ENCODE results near the gene FABP2.
"Not testable (repeated sequence)": the region's sequence is repeated elsewhere in the genome, so short reads cannot be mapped to it uniquely, and the experiment has no call there.

DNA sequence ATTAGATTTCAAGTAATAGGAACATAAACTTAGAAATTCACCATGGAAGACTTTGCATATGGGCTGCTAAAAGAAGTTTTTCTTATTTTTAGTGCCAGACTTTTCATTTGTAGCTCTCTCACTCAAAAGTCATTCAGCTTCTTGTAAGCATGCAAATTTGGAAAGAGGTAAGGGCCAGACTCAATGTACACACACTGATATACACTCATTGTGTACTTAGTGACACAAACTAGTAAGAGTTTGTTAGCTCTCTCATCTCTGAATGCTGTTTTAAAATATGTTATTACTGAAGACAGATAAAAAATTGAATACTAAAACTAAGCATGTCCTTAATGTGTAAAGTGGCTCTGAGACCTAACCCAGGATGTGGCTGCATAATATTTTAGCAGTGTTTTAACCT, 18.0 kb upstream of the FABP2 start:
- TF ChIP-seq, protein P1, sequence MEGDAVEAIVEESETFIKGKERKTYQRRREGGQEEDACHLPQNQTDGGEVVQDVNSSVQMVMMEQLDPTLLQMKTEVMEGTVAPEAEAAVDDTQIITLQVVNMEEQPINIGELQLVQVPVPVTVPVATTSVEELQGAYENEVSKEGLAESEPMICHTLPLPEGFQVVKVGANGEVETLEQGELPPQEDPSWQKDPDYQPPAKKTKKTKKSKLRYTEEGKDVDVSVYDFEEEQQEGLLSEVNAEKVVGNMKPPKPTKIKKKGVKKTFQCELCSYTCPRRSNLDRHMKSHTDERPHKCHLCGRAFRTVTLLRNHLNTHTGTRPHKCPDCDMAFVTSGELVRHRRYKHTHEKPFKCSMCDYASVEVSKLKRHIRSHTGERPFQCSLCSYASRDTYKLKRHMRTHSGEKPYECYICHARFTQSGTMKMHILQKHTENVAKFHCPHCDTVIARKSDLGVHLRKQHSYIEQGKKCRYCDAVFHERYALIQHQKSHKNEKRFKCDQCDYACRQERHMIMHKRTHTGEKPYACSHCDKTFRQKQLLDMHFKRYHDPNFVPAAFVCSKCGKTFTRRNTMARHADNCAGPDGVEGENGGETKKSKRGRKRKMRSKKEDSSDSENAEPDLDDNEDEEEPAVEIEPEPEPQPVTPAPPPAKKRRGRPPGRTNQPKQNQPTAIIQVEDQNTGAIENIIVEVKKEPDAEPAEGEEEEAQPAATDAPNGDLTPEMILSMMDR (IDR thresholded peaks at IDR 0.05; ENCODE audit: low read depth, low read length): not testable (repeated sequence)
- not testable (repeated sequence) for TF ChIP-seq POLR2A (IDR thresholded peaks at IDR 0.05; ENCODE audit: extremely low read depth, insufficient read length)
- TF ChIP-seq, protein P2, sequence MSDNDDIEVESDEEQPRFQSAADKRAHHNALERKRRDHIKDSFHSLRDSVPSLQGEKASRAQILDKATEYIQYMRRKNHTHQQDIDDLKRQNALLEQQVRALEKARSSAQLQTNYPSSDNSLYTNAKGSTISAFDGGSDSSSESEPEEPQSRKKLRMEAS (IDR thresholded peaks at IDR 0.05; ENCODE audit: low read depth, low read length): not testable (repeated sequence)

Measured in NB4 (cell line).